Fibroblast of skin of back (primary cell): ENCODE results near the gene THSD4.

Experiments used
- DNase-seq: peaks from one replicate; pipeline ENCODE4 v3.0.0-alpha.2; 2013

The THSD4 gene

GRCh38 chr15:71773206-71773859 lies 658.1 kb downstream of the THSD4 start:
- DNase-seq: no peak

- peak; percentile 62 for DNase-seq
Measured at GRCh38 chr15:71775856-71776255, 660.6 kb downstream of the THSD4 start.

DNA sequence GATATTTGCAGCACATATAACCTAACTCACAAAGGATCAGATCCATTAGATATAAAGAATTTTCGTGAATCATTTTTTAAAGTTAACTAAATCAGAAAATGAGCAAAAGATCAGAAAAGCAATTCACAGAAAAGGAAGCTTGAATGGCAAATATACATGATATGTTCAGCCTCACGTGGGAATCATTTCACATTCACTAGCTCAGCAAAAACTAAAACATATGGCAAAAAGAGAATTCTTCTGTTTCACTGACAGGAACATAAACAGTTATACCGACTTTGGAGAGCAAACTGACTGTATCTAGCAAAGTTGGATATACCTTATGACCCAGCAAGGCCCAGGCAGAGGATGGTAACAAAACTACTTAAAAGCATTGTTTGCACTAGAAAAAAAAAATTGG lies 661.0 kb downstream of the THSD4 start:
- DNase-seq: no peak

DNA sequence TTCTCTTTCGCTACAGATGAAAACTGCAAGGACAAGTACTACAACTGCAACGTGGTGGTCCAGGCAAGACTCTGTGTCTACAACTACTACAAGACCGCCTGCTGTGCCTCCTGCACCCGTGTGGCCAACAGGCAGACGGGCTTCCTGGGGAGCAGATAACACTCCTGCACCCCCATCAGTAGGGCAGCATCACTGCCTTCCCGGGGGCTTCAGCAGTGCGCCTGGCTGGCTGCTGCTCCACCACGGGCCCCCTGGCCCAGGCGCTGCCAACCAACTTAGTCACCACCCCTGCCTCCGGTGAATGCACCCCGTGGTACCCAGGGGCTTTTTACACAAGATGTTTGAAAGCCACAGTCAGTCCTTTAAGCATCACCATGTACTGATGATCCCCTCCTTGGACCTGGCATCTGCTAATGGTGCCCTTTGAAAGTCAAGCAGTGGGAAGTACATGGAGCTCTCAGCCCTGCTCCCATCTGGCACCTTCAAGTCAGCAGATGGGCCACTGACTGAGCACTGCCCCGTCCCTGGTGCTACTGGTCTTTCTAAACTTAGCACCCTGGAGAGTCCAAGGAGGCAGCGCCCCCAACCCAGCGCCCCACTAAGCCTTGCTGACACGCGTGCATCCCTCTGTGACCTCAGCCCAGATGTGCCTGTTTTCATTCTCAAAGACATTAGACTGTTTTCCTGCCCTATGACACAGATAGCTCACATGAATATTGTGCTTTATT lies 662.1 kb downstream of the THSD4 start:
- no peak for DNase-seq

GRCh38 chr15:71779073-71779797 lies 664.0 kb downstream of the THSD4 start:
- no peak for DNase-seq

GRCh38 chr15:71780115-71780976 lies 665.1 kb downstream of the THSD4 start:
- DNase-seq: peak; percentile 53

DNA sequence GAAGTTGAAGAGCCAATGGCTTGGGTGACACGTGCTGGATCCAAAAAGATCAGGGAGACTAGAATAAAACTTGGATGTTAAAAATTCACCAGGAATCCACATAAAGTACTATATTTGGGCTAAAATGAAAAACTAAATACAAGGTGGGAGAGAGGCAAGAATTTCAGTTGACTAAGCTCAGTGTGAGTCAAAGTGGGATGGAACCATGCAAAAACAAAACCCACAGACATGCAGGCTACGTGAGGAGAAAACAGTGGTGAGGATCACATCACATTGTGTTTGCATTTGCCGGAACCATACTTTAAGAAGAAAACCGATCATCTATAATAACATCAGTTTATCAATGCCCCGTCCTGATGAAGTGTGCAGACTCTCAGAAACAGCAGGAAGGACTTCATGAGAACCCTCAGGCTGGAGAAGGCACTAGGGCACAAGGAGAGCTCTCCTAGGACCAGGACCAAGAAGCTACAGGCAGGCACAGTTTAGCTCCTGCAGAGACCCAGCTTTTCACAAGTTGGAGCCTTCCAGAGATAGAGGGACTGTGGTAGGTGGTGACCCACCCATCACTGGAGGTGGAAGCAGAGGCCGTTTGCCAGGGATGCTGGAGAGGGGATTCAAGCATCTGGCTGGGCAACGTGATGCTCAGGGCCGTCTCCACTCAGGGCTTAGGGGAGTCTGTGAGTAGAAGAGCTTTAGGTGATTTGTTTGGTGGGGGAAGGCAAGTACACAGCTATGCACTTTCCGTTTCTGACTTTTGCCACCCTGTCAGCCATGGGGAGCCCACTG lies 666.1 kb downstream of the THSD4 start:
- peak; percentile 51 for DNase-seq

GRCh38 chr15:71781965-71782265 lies 666.6 kb downstream of the THSD4 start:
- DNase-seq: no peak

GRCh38 chr15:71782422-71783165 lies 667.3 kb downstream of the THSD4 start:
- no peak for DNase-seq

DNA sequence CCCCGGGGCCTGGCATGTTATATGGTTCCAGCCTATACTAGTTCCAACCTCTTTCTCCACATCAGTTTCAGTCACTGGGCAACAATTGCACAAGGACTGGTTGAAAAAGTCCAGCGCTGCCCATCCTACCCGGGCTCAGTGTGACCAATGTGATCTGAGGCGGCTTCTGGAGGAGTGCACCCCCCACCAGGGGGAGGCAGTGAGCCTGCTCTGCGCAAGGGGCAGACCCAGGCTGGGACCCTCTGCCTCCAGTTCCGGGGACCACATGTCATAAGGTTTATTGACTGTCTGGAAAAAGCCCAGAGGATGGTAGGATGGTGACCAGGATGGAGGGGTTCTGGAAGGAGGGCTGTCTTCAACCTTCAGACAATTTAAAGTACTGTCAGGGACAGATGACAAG lies 669.4 kb downstream of the THSD4 start:
- DNase-seq: no peak

GRCh38 chr15:71785996-71786395 lies 670.7 kb downstream of the THSD4 start:
- no peak for DNase-seq

GRCh38 chr15:71786673-71787072 lies 671.4 kb downstream of the THSD4 start:
- no peak for DNase-seq

GRCh38 chr15:71788646-71789579 lies 673.6 kb downstream of the THSD4 start:
- no peak for DNase-seq

DNA sequence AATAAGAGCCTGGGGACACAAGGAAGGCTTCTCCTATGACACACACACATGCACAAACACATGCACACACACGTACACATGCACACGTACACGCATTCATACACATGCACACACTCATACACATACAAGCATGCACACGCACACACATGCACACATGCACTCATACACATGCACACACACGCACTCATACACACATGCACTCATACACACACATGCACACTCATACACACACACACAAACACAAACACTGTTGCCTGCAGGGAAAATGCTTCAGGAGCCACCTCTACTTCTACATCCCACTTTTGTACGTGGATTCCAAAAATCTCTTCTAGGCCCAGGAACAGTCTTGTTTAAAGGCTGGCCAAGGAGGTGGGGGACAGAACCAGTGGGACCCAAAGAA lies 674.3 kb downstream of the THSD4 start:
- no peak for DNase-seq

DNA sequence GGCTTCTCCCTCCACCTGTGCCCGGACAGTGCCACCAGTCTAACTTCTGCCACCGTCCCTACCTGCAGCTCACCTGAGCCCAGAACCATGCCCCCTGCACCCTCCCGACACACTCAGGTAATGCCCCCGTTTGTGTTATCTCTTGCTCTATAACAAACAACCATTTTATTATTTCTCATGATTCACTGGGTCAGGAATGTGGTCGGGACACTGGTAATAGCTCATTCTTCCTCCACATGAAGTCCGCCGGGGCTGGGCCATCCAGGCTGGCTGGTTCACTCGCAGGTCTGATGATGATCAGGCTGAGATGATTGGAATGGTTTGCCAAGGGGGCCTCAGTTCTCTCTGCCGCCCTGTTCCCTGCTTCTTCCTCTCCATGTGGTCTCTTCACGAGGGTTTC lies 674.8 kb downstream of the THSD4 start:
- peak; percentile 61 for DNase-seq

GRCh38 chr15:71791975-71792374 lies 676.7 kb downstream of the THSD4 start:
- no peak for DNase-seq

DNA sequence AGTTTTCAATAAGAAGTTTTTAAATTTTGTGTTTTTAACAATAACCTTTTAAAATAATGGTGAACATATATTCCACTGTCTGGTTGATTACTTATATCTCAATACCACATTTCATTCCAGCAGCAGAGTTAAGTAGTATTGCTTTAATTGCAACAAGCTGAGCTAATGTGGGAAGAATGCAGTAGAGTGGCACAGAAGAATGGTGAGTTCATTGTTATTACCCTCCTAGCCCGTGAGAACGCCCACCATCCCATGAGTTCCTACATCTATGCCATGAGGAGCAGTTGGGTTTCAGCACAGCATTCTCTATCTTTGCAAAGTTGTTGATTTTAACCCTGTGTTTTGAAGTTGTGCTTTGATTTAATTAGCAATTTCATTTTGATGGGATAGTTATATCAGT lies 677.2 kb downstream of the THSD4 start:
- DNase-seq: peak; percentile 84

DNA sequence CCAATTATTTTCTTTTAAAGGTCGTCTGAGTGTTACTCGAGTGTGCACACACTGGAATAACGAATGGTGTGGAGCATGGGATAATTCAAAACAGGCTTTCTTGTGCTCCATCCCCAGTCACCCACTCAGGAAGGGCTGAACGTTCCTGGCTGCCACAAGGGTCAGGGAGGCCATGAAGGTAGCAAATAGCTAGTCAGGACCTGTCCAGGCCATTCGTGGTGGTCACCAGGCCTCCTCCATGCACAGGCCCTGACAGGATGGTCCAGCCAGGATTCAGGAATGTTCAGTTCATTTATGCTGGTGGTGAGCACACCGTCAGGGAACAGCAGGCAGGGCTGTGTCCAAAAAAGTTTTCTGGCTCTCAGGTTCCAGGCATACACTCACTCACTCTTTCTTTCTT lies 683.4 kb downstream of the THSD4 start:
- no peak for DNase-seq

- DNase-seq: no peak
Measured at GRCh38 chr15:71800190-71800589, 684.9 kb downstream of the THSD4 start.
